GM19328 (cell line): Measurements from ENCODE around the gene AGBL5.
"Not testable (repeated sequence)": the region's sequence is repeated elsewhere in the genome, so short reads cannot be mapped to it uniquely, and the experiment has no call there.

Source experiments
- ATAC-seq: cut with Tn5 transposase; IDR thresholded peaks from one replicate; pipeline ENCODE4 v1.9.1; 2021; ENCODE audit warnings: mild to moderate bottlenecking, moderate library complexity; ENCODE audit not compliant: unreplicated experiment

The AGBL5 gene

DNA sequence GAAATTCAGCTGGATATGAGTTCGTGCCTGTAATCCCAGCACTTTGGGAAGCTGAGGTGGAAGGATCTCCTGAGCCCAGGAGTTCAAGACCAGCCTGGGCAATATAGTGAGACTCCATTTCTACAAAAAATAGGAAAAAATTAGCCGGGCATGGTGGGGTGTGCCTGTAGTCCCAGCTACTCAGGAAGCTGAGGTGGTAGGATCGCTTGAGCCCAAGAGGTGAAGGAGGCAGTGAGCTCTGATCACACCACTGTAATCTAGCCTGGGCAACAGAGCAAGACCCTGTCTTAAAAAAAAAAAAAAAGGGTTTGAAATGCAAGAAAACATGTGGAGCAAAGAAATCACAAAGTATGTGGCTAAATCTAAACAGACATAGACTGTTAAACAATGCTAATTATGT is 57.6 kb downstream of the AGBL5 start:
- no peak for ATAC-seq

DNA sequence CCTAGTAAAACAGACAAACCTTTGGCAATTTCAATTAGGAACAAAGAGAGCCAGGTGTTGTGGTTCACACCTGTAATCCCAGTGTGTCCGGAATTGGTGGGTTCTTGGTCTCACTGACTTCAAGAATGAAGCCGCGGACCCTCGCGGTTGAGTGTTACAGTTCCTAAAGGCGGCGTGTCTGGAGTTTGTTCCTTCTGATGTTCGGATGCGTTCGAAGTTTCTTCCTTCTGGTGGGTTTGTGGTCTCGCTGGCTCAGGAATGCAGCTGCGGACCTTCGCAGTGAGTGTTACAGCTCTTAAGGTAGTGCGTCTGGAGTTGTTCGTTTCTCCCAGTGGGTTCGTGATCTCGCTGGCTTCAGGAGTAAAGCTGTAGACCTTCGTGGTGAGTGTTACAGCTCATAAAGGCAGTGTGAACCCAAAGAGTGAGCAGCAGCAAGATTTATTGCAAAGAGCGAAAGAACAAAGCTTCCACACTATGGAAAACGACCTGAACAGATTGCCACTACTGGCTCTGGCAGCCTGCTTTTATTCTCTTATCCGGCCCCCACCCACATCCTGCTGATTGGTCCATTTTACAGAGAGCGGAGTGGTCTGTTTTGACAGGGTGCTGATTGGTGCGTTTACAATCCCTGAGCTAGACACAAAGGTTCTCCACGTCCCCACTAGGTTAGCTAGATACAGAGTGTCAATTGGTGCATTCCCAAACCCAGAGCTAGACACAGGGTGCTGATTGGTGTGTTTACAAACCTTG is 59.3 kb downstream of the AGBL5 start:
- ATAC-seq, result not testable (repeated sequence)

DNA sequence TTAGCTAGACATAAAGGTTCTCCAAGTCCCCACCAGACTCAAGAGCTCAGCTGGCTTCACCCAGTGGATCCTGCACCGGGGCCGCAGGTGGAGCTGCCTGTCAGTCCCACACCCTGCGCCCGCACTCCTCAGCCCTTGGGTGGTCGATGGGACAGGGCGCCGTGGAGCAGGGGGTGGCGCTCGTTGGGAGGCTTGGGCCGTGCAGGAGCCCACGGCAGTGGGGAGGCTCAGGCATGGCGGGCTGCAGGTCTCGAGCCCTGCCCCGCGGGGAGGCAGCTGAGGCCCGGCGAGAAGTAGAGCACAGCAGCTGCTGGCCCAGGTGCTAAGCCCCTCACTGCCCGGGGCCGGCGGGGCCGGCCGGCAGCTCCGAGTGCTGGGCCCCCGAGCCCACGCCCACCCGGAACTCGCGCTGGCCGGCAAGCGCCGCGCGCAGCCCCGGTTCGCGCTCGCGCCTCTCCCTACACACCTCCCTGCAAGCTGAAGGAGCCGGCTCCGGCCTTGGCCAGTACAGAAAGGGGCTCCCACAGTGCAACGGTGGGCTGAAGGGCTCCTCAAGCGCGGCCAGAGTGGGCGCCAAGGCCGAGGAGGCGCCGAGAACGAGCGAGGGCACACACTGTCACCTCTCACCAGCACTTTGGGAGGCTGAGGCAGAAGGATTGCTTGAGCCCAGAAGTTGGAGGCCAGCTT is 60.1 kb downstream of the AGBL5 start:
- not testable (repeated sequence) for ATAC-seq

DNA sequence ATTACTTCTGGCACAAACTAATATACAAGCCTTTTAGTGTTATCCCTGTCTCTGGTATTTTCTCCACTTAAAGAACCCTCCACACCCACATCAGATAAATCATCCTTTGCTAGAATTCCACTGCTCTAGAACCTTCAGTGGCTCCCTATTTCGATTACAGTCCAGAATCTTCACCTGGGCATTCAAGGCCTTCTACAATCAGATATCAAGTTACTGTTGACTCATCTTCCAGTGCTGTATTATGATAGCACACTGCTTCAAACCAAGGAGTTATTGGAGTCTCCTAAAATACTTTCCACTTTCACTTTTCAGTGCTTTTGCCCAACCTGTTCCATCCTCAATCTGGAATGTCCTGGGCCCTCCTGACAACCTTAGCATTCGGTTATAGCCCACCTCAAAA is 64.1 kb downstream of the AGBL5 start:
- ATAC-seq, result no peak

DNA sequence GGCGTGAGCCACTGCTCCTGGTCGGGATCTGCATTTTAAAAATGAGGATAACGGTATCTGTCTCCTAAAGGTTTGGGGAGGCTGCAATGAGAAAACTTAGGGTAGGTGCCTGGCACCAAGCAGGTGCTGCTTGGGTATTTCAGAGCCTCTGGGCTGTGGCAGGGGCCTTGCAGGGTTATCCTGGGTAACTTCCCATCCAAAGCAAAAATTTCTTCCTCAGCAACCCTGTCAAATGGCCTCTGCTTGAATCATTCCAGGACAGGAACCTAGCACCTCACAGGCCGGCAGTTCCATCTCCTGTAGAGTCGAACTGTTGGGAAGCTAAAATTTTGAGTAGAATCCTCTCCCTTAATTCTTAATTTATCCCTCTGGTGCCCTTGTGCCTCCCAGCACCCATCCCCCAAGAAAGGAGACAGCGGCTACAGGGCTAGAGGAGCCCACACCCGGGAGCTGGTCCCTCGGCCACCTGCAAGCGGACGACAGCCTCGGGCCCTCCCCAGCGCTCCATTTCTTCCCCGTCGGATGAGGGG is 66.6 kb downstream of the AGBL5 start:
- no peak for ATAC-seq

DNA sequence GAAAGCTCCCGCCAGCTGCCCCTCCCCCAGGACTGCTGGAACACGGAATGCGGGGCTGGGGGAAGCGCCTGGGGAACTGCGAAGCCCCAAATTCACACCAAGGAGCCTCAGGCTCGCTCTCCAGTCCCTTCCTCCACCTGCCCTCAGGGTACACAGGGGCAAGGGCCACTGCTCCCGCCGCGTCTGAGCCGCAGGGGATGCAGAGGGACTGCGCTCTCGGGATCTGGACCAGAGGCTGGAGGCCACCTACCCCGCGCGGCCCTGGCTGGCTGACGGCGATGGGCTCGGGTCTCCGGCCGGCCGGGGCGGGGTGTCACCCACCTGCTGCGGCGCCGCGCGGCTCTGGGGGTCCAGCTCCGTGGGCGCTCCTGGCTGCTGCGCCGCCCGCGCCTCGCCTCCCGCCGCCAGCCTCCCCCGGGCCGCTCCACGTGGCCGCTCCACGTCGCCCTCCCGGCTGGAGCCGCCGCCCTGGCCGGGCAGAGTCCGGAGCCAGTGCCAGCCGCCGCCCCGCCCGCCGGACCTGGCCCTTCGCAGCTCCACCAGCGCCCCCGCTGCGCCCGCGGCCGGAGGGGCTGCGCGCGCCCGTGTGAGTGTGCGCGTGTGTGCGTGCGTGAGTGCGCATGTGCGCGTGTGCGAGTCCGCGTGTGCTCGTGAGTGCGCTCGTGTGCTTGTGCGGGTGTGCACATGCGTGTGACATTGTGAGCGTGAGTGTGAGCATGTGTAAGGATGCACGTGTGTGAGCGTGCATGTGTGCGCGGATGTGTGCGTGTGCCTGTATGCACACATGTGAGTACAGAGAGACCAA is 67.3 kb downstream of the AGBL5 start, which contains the start of gene CGREF1:
Gene CGREF1, minus strand, starts transcription at position 604 of the 805 bp plus-strand sequence. CDS start 14,762 bp downstream, outside the sequence.
- ATAC-seq, result no peak

DNA sequence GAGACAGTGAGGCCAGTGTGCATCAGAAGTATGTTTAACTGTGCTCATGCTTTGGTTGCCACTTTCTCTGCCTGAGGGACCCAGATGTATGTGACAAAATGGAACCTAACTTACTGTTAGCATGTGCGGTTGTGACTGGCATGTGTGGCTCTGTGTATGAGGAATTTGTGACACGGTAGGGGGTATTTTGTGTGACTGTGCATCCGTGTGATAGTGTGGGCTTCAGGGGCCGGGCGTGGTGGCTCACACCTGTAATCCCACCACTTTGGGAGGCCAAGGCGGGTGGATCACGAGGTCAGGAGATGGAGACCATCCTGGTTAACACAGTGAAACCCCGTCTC is 67.8 kb downstream of the AGBL5 start:
- not testable (repeated sequence) for ATAC-seq
